ENCODE data around the gene TLX1.

TLX1 gene

GRCh38 chr10:101165736-101166135 is 34.6 kb downstream of the TLX1 start:
- no peak for TF ChIP-seq GATA3 (IDR thresholded peaks at IDR 0.05; ENCODE audit: low read depth, low read length)

GRCh38 chr10:101166430-101166829 is 35.3 kb downstream of the TLX1 start:
- TF ChIP-seq GATA2 (IDR thresholded peaks at IDR 0.05; ENCODE audit: low read depth, low read length) (no peak), GATA3 (IDR thresholded peaks at IDR 0.05; ENCODE audit: low read depth, low read length) (no peak)

- no peak for TF ChIP-seq GATA2 (IDR thresholded peaks at IDR 0.05; ENCODE audit: low read depth, low read length)
- no peak for TF ChIP-seq GATA3 (IDR thresholded peaks at IDR 0.05; ENCODE audit: low read depth, low read length)
These were observed 41.6 kb downstream of the TLX1 start for GRCh38 chr10:101172741-101173140.

- no peak for TF ChIP-seq GATA3 (IDR thresholded peaks at IDR 0.05; ENCODE audit: low read depth, low read length)
- no peak for TF ChIP-seq GATA2 (IDR thresholded peaks at IDR 0.05; ENCODE audit: low read depth, low read length)
These were observed 43.2 kb downstream of the TLX1 start for GRCh38 chr10:101174319-101174718.

- TF ChIP-seq GATA3 (IDR thresholded peaks at IDR 0.05; ENCODE audit: low read depth, low read length): no peak
- no peak for TF ChIP-seq GATA2 (IDR thresholded peaks at IDR 0.05; ENCODE audit: low read depth, low read length)
These were observed 45.5 kb downstream of the TLX1 start for GRCh38 chr10:101176577-101176976.

- TF ChIP-seq GATA2 (IDR thresholded peaks at IDR 0.05; ENCODE audit: low read depth, low read length): no peak
- no peak for TF ChIP-seq GATA3 (IDR thresholded peaks at IDR 0.05; ENCODE audit: low read depth, low read length)
These were observed 51.8 kb downstream of the TLX1 start for GRCh38 chr10:101182936-101183335.

GRCh38 chr10:101183458-101184183 is 52.5 kb downstream of the TLX1 start:
- TF ChIP-seq GATA2 (IDR thresholded peaks at IDR 0.05; ENCODE audit: low read depth, low read length) (no peak), GATA3 (IDR thresholded peaks at IDR 0.05; ENCODE audit: low read depth, low read length) (no peak)
